Colonic mucosa (tissue), 4 donors: ENCODE results near the gene ZBTB20. TPM values are rescaled to one million over a fixed set of nuclear protein-coding genes. Genes with fewer than 3 reads are reported as not detected.

Source experiments
- DNase-seq: peaks from one replicate; pipeline ENCODE4 v3.0.0-alpha.2; 2020
- H3K27ac ChIP-seq: fragments of 200-600 bp; one replicate; pipeline ENCODE4 v1.8.0; 2021
- H3K27me3 ChIP-seq: fragments of 200-600 bp; one replicate; pipeline ENCODE4 v1.8.0; 2021
- H3K36me3 ChIP-seq: fragments of 200-600 bp; one replicate; pipeline ENCODE4 v1.8.0; 2021
- H3K4me1 ChIP-seq: fragments of 200-600 bp; one replicate; pipeline ENCODE4 v1.8.0; 2021; ENCODE audit warnings: mild to moderate bottlenecking
- H3K4me3 ChIP-seq: fragments of 200-600 bp; one replicate; pipeline ENCODE4 v1.8.0; 2021
- H3K9ac ChIP-seq, 2 donors: one replicate each; pipeline ENCODE4 v1.7.0; 2013; ENCODE audit warnings: control low read depth in 2 of 2, low read depth in 2 of 2, low read length in 2 of 2
- H3K9me3 ChIP-seq: fragments of 200-600 bp; one replicate; pipeline ENCODE4 v1.8.0; 2021
- intact Hi-C: fragments of 100-400 bp; cut with DNase I; formaldehyde crosslinking; loops from one replicate; pipeline ENCODE4 v1.14.1; 2022
- total RNA-seq, 2 donors: library from RNA; stranded (reverse); fragmentation: NEBNext Ultra II Directional in 1 of 2; extraction: Animal tissue kit (Norgen Biotek cat#: 25700) in 1 of 2; gene quantifications; one replicate each; pipeline ENCODE4 v1.2.1, GENCODE V29; 2021
- TF ChIP-seq, protein P1 (sequence below): fragments of 200-600 bp; IDR thresholded peaks from one replicate; pipeline ENCODE4 v1.8.0; 2022; ENCODE audit warnings: antibody characterized with exemption, mild to moderate bottlenecking
- donor health status: healthy.
- donor health status: DM: no; HTN: no; CAD: no.
- donor health status: DM: no; HTN: no; CAD: no.

The ZBTB20 gene
- total RNA-seq, 2 donors from 2014 or later = 12.7 to 21.2 TPM

DNA sequence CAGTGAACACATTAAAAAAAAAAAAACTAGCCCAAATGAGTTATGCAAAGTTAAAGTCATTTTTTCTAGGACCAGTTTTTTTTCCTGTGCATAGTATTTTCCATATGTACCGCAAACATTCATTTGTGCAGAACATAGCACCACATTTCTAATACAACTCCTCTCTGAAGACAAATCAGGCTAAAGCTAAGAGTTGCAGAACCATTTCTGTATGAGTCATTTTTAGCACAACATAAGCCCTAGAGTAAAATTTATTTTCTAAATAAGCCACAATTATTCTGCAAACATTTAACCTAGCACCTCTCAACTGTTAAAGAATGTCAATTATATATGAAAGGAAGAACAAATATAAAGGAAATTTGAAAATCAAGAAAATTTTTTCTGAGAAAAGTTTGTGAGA is 477.5 kb downstream of the ZBTB20 start:
- TF ChIP-seq, protein P1, sequence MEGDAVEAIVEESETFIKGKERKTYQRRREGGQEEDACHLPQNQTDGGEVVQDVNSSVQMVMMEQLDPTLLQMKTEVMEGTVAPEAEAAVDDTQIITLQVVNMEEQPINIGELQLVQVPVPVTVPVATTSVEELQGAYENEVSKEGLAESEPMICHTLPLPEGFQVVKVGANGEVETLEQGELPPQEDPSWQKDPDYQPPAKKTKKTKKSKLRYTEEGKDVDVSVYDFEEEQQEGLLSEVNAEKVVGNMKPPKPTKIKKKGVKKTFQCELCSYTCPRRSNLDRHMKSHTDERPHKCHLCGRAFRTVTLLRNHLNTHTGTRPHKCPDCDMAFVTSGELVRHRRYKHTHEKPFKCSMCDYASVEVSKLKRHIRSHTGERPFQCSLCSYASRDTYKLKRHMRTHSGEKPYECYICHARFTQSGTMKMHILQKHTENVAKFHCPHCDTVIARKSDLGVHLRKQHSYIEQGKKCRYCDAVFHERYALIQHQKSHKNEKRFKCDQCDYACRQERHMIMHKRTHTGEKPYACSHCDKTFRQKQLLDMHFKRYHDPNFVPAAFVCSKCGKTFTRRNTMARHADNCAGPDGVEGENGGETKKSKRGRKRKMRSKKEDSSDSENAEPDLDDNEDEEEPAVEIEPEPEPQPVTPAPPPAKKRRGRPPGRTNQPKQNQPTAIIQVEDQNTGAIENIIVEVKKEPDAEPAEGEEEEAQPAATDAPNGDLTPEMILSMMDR = no peak
- no peaks in the 10 kb centered on the region for H3K9me3 ChIP-seq
- intact Hi-C loops = no loop called here
- no peaks in the 10 kb centered on the region for H3K27me3 ChIP-seq
- no peaks in the 10 kb centered on the region for H3K4me1 ChIP-seq
- no peaks in the 10 kb centered on the region for H3K36me3 ChIP-seq
- no peak overlapping the region for H3K27ac ChIP-seq
- H3K4me3 ChIP-seq = no peak overlapping the region
- DNase-seq = no peak
- no peak overlapping the region for H3K9ac ChIP-seq

DNA sequence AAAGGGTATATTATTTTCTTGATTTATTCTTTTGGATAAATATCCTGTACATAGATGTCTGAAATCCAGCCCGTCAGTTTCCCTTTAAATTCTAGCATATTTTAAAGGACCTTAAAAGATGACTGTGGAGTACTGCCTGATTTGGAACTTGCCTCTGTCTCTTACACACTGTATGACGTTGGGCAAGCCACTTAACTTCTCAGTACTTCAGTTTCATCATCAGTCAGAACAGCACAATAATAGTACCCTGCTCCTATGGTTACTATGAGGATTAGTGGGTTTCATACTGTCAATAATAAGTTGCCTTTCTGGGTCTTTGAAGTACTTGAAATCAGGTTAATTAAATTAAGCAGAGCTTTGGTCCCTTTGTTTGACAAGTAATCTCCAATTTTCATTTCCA is 479.0 kb downstream of the ZBTB20 start:
- intact Hi-C loops = no loop called here
- no peak overlapping the region for H3K9ac ChIP-seq

DNA sequence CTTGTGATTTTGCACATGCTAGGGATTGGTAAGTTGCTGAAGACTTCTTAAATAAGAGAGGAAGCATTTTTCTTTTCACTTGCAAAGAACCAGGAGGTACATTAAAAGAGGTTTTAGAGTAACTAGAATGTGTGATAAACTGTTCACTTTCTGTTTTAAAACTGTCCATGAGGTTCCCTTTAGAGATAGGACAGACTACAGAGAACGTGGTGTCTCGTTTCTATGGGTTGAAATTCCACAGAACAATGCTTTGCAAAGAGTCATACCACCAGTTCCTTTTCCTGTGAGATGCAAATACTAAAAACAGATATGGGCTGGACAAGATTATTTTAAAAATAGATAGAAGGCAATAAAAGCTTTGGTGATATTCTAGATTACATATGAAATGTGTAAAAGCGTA is 480.5 kb downstream of the ZBTB20 start:
- TF ChIP-seq, protein P1 = no peak
- Histone ChIP-seq H3K4me3 (no peak overlapping the region), H3K27me3 (no peaks in the 10 kb centered on the region), H3K9ac (no peak overlapping the region), H3K9me3 (no peaks in the 10 kb centered on the region), H3K27ac (no peak overlapping the region), H3K36me3 (no peaks in the 10 kb centered on the region), H3K4me1 (no peaks in the 10 kb centered on the region)
- intact Hi-C loops = no loop called here
- no peak for DNase-seq

More for the DNA sequence above, 479.0 kb downstream of the ZBTB20 start:
- TF ChIP-seq, protein P1 = no peak
- H3K9me3 ChIP-seq = no peaks in the 10 kb centered on the region
- no peak overlapping the region for H3K27ac ChIP-seq
- no peaks in the 10 kb centered on the region for H3K27me3 ChIP-seq
- no peak for DNase-seq
- H3K4me3 ChIP-seq = no peak overlapping the region
- H3K36me3 ChIP-seq = no peaks in the 10 kb centered on the region
- H3K4me1 ChIP-seq = no peaks in the 10 kb centered on the region

DNA sequence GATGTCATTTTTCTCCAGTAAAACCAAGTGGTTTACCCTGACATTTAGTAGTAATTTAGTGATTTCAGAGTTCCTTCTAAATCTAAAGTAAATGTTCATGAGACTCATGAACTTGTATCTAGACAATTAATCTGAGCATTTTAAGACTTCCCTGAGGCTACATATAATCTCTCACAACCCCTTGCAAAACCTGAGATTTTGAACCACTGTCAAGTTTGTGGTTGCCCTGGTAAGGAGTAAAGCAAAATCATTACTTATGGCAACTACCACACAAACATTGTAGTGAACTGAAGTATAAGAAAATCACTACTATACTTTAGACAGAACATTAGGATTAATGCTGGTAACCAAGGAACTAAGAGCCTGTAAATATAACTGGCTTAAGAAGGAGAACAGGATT is 483.1 kb downstream of the ZBTB20 start:
- H3K9me3 ChIP-seq = no peaks in the 10 kb centered on the region
- TF ChIP-seq, protein P1 = no peak
- H3K4me1 ChIP-seq = no peaks in the 10 kb centered on the region
- H3K27ac ChIP-seq = no peak overlapping the region
- intact Hi-C loops = no loop called here
- H3K36me3 ChIP-seq = no peaks in the 10 kb centered on the region
- no peak overlapping the region for H3K4me3 ChIP-seq
- H3K27me3 ChIP-seq = no peaks in the 10 kb centered on the region
- no peak for DNase-seq
- H3K9ac ChIP-seq = no peak overlapping the region

DNA sequence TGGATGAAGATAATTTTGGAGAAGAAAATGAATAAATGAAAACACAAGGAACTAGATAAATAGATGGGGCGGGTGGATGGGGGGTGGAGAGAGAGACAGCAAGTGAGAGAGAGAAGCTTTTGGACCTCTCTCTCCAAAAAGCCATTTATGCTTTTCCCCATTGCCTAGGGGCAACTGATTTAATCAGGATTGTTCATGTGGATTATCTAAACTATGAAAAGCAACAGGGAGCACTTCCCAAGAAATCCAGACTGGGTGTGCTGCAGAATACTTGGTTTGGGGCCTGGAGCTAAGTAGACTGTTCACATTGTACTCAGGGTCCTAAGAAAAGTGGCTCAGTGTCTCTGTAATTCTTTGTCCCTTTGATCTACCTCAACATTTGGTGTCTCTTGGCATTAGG is 486.3 kb downstream of the ZBTB20 start:
- no peaks in the 10 kb centered on the region for H3K4me1 ChIP-seq
- intact Hi-C loops = no loop called here
- no peaks in the 10 kb centered on the region for H3K9me3 ChIP-seq
- H3K4me3 ChIP-seq = no peak overlapping the region
- DNase-seq = no peak
- TF ChIP-seq, protein P1 = no peak
- no peaks in the 10 kb centered on the region for H3K36me3 ChIP-seq
- H3K27ac ChIP-seq = no peak overlapping the region
- no peaks in the 10 kb centered on the region for H3K27me3 ChIP-seq
- H3K9ac ChIP-seq = no peak overlapping the region

DNA sequence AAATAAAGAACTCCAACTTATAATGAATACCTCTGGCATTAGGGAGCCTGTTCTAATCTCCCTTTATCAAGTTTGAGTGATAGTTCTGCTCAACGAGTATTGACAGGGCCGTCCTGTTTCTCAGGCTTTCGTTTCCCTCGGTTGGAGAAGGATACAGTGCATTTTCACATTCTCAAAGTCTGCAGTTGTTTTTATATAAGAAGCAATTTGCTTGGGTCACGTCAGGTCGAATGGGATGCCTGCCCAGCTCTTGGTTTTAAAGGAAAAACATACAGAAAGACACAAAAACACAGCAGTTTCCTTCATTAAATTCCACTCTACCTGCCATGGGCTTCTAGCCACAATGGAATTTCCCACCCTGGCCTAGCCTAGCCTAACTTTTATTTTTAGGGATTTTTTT is 487.0 kb downstream of the ZBTB20 start:
- Histone ChIP-seq H3K27me3 (no peaks in the 10 kb centered on the region), H3K9ac (no peak overlapping the region), H3K36me3 (no peaks in the 10 kb centered on the region), H3K9me3 (no peaks in the 10 kb centered on the region), H3K4me1 (no peaks in the 10 kb centered on the region), H3K27ac (no peak overlapping the region), H3K4me3 (no peak overlapping the region)
- peak; percentile 19 for DNase-seq
- TF ChIP-seq, protein P1 = no peak
- intact Hi-C loops = no loop called here
